HG03520 (cell line): ENCODE measurements around the gene WASF3.
"Not testable (repeated sequence)": the region's sequence is repeated elsewhere in the genome, so short reads cannot be mapped to it uniquely, and the experiment has no call there.

Source experiments
- ATAC-seq: cut with Tn5 transposase; IDR thresholded peaks from one replicate; pipeline ENCODE4 v1.9.1; 2021; ENCODE audit warnings: mild to moderate bottlenecking, moderate library complexity; ENCODE audit not compliant: unreplicated experiment

The WASF3 gene

DNA sequence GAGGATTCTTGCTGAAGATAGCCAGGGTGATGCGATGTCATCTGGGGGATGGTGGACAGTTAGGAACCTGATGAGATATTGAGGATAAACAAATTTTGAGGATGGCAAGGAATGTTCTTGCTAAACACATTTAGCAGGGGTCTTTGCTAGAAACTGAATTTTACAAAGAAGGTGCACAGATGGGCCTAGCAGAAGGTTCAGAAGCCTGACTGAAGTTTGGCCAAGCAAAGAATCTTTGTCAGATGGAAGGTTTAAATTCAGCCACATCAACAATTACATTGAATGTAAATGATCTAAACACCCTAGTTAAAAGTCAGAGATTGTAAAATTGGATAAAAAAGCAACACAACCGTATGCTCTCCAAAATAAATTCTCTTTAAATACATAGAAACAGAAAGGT lies 68.8 kb downstream of the WASF3 start:
- ATAC-seq: no peak

DNA sequence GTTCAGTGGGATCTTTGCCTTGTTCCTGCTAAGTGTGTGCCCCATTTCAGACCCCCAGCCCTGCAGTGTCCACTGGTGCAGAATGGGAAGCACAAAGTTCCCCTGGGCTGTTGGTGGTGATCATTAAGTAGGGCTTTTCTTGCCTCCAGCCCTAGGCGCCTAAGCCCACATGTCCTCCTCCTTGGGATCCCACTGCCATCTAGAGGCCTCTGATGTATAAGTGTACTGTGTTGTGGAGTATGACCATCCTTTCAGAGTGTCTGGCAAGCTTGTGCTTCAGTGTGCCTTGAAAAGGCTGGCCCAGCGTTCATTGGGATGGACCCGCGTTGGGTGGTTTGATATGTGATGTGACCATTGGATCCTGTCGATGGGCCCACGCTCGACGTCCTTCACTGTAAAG lies 71.2 kb downstream of the WASF3 start:
- ATAC-seq: no peak

DNA sequence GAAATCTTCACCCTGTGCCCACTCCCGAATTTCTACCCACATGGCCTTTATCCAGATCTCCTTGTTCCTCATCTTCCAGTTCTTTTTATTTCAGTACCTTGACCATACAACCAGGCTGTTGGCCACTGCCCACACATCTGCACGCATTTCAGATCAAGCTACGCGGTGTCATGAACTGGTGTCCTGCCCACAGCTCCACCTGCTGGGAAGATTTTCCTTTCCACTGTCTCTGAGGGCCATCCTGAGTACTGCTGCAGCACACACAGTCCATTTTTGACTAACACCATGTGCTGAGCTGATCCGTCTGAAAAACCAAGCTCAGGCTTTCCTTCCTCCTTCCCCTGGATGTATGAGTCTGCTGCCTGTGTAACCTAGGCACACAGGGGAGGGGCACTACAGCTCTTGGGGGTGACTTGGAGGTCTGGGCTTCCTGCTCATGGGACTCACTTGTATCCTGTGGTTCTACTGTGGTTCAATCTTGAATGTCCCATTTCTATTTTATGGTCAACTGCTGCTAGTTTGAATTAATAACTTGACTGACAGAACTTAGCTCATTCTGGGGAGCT lies 71.9 kb downstream of the WASF3 start:
- no peak for ATAC-seq

DNA sequence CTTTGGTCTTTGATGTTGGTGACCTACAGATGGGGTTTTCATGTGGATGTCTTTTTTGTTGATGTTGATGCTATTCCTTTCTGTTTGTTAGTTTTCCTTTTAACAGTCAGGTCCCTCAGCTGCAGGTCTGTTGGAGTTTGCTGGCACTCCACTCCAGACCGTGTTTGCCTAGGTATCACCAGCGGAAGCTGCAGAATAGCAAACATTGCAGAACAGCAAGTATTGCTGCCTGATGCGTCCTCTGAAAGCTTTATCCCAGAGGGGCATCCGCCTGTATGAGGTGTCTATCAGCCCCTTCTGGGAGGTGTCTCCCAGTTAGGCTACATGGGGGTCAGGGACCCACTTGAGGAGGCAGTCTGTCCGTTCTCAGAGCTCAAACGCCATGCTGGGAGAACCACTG lies 78.2 kb downstream of the WASF3 start:
- not testable (repeated sequence) for ATAC-seq

DNA sequence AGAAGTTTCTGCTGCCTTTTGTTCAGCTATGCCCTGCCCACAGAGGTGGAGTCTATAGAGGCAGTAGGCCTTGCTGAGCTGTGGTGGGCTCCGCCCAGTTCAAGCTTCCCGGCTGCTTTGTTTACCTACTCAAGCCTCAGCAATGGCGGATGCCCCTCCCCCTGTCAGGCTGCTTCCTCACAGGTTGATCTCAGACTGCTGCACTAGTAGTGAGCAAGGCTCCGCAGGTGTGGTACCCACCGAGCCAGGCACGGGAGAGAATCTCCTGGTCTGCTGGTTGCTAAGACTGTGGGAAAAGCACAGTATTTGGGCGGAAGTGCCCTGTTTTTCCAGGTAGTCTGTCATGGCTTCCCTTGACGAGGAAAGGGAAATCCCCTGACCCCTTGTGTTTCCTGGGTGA lies 78.6 kb downstream of the WASF3 start:
- not testable (repeated sequence) for ATAC-seq

DNA sequence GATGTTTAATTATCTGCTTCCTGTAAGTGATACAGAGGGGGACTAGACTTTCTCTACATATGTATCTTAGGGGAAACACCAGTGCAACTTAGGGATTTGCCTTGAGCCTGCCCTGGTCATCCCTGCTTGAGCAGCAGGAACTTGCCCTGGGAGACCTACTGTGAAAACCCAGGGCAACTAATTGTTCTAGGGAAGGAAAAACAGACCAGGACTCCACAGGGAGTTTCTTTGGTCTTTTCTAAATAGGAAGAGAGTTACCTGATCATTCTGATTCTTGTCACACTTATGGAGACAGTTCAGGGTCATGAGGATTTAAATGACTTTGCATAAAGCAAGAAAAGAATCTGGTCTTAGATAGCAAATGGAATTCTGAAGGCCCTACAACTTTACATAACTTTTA lies 89.1 kb downstream of the WASF3 start:
- no peak for ATAC-seq

DNA sequence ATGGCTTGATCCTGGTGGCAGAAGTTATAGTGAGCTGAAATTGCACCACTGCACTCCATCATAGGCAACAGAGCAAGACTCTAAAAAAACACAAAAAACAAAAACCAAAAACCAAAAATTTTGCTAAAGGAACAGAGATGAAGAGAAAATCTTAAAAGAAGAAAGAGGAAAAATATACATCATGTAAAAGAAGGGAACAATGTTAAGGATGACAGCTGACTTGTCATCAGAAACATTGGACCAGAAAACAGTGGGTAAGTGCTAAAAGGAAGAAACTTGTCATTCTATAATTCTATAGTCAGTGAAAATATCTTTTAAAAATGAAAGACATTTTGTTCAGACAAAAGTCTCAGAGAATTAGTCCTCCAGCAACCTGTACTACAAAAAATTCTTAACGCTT lies 93.8 kb downstream of the WASF3 start:
- no peak for ATAC-seq

DNA sequence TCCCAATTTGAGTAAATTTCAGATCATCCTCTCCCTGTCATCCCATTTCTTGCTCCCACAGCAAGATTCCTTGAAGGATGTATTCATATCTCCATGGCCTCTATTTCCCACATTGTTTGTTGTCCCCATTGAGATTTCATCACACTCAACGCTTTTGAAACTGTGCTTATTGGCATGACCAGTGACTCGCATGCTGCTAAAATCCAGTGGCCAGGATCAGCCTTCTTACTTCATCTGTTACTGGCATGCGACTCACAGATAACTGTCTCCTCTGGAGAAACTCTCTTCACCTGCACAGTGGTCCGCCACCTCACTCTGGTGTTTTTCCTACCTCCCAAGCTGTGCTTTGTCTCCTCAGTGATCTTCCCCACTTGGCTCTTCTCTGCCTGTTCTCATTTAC lies 95.8 kb downstream of the WASF3 start:
- no peak for ATAC-seq

DNA sequence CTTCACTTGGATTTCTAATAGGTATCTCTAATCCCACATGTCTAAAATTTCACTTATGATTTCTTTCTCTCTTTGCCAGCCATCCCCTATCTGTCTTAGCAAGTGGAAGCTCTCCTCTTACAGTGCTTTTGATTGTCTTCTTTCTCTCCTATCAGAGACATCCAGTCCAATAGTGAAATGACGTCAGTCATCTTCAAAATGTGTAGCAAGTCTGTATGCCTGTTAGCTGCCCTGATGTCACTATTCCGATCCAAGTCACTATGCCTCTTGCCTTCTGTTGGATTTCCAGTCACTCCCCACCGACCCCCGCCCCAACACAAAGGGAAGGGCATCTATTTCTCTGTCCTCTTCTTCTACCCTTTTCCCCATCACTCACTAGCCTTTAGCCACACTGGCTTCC lies 96.4 kb downstream of the WASF3 start:
- no peak for ATAC-seq

DNA sequence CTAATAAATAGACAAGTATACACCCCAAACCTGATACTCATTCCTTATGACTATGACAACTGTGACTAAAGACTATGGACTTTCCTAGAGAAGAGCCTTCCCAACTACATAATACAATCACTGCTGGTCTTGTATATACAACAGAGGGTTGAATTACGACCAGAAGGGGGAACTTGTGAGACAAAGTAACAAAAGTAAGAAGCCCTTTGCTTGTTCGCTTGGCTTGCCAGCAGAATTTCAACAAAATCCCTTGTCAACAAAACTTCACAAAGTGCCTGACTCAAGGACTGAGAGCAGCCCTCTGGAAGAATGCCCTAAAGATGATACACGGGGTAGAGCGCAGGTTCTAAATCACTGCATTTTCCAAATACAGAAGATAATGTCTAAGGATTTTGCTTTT lies 99.4 kb downstream of the WASF3 start:
- no peak for ATAC-seq

DNA sequence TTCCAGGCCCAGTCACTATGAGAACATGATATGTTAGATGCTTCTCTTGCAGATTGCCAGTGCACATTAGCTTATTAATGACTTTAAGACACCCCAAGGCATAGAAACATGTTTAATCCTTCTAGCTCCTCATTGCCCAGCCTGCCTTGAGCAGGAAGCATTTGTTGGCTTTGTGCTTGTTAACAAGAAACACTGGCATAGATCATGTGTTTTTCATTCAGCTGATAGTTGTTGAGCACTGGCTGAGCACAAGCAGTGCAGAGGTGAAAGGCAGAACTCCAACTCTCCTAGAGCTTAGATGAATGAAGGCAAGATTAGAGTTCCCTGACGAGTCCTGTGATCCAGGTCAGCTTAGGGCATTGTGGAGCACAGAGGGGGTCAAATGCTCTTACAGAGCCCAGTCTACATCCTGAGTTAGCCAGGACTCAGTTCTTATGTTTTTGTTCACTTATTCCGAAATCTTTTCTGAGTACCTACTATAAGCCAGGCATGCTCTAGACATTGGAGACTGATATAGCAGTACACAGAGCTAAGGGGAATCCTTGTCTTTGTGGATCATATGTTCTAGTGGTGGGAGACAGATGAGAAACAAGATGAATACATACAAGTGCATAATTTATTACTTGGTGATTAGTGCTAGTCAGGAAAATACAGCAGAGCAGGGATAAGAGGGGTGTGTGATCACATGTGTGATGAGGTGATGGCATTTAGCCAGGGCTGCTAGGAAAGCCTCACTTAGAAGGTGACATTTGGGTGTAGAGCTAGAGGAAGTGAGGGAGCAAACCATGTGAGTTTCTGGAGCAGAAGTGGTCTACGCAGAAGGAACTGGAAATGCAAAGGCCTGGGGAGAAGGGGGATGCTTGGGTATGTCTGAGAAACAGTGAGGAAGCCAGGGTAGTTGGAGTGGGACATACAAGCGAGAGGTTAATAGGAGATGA lies 101.2 kb downstream of the WASF3 start:
- ATAC-seq: no peak

DNA sequence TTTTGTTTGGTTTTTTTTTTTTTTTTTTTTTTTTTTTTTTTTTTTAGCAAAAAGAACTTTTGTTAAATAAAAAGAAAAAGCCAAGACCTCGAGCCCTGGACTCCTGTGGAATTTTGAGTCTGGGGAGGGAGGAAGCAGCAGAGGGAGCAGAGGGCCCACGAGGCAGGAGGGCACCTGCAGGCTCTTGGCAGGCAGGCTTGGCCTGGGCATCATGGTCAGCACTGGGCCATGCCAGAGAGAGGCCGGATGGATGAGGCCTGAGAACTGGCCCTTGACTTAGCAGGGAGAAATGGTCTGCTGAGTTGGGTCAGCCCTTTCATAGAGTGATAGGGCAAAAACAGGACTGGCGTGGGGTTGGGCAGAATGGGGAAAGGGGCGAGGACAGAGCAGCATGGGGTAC lies 102.7 kb downstream of the WASF3 start:
- ATAC-seq: no peak

DNA sequence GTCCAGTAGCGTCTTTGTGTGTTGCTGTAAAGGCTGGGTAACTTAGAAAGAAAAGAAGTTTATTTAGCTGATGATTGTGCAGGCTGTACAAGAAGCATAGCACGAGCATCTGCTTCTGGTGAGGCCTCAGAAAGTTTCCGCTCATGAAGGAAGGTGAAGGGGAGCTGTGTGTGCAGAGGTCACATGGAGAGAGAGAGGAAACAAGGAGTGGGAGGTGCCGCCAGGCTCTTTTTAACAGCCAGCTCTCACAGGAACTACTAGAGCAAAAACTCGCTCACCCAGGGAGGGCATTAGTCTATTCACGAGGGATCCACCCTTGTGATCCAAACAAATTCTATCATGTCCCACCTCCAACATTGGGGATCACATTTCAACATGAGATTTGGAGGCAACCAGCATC lies 103.3 kb downstream of the WASF3 start:
- ATAC-seq: no peak

DNA sequence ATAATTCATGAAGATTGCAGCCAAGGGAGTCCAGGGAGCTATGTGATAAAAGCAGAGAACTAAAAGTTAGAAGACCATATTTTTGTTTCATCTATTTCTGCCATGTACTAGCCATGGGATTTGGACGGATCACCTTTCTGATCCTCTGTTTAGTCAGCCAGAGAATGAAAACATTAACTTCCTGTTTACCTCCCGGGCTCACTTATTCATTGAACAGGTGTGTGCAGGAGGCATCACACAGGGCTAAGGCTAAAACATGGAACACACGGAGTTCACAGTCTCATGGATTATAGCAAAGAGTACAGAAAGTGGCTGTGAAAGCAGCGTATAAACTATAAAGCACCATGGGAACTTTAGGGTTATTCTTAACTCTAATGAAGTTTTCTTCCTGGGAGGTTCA lies 106.3 kb downstream of the WASF3 start:
- ATAC-seq: no peak

DNA sequence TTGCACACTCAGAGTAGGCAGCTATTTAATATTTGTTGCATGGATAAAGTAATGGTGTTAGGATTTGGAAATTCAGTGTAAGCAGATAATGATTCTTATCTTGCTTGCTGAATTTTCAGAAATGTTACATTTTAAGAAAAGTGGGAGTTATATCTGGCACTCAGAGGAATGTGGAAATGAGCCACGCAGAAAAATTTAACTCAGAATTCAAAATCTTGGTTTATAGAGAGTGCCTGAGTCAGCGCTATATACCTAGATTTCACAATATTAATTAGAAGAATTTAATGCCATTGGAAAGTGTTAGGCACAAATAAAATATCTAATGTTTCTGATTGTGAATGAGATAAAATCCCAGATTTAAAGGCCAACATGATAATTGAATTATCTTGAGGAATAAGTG lies 106.8 kb downstream of the WASF3 start:
- no peak for ATAC-seq

DNA sequence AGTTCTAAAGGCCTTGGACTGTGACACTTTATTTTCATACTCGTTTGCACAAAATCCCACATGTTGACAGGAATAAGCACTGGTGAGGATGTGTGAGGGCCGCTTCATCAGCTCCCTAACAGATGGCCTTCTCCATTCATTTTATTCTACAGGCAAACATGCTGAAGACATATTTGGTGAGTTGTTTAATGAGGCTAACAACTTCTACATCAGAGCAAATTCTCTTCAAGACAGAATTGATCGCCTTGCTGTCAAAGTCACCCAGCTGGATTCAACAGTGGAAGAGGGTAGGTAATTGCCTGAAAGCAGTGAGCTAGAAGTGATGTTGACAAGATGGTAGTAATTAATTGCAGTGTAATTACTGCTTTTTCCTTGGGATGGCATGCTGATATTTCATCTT lies 107.4 kb downstream of the WASF3 start:
- no peak for ATAC-seq

DNA sequence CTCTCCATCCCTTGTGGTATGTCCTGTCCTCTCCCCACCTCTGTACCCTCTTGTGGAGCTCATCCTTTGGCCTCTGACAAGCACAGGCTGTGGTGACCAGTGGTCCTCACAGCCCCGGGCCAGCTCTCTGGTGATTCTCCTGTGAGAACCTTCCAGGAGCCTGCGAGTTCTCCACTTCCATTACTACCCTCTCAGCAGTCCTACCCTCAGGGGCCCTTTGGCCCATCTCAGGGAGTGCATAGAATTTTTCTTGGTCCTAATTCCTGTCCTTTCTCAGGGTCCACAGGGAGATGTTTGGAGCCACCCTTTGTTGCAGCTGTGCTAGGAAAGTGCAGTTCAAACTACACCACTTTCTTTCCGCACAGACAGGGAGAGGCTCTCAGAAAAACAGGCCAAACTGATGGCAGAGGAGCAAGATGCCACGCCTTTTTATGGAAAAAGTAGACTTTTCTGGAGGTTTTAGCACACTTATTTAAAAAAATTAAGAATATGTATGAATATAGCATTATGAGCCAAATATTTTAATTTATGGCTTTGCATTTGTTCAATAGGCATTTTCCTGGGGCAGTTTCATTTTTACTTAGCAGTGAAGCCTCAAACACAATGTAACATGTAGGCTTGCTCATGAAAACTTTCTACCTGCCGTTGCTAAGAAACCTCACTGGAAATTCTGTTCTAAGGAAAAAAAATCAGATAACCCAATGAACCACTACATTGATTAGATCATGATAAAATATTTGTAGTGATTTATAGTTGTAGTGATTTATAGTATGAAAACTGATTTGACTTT lies 111.1 kb downstream of the WASF3 start:
- no peak for ATAC-seq

DNA sequence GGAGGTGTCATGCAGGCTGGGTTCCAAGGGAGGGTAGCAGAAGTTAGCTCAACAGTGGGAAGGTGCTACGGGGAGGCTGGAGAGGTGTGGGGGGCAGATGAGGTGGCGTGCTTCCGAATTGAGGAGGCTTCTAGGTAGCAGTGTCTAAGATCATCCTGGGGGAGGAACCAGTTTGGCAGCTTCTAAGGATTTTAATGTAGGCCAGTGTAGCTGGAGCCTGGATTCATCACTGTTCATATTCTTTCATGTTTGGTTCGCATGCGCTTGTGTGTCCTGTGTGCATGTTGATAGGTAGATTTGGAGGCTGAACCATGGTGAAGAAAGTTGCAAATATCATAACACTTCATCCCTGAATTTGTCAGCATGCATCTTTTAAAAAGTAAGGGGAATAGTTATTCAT lies 116.4 kb downstream of the WASF3 start:
- ATAC-seq: no peak

DNA sequence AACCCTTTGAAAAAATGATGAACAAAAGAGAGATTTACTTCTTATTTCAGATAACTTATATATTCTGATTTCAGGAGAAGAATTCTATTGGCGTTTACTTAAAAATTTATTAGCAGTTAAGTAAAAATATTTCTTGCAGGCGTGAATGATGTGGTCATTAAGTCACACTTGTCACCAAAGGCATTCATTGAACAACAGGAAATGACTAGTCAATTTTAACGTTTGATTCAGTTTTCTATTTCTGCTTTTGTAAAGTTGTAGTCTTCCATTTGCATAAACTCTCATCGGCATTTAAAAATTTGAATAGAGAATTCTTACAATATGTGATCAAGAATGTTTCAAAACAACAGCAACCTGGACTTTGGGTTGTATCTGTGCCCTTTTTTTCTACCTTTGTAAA lies 119.7 kb downstream of the WASF3 start:
- no peak for ATAC-seq

DNA sequence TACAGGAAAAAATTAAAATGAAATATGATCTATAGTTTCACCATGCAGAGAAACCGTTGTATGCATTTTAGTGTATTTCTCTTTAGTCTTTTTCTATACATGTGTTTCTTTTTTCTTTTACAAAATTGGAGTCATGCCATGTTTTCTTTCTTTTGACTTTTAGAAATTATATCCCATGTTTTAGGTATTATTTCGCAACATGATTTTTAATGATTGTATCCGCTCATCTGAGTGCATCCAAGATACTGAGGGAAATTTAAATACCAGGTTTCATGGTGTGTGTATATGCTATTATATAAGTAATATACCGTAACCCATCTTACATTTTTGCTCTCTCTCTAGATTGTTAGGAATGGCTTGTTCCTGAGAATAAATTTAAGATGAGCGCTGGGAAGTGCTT lies 120.8 kb downstream of the WASF3 start:
- no peak for ATAC-seq

DNA sequence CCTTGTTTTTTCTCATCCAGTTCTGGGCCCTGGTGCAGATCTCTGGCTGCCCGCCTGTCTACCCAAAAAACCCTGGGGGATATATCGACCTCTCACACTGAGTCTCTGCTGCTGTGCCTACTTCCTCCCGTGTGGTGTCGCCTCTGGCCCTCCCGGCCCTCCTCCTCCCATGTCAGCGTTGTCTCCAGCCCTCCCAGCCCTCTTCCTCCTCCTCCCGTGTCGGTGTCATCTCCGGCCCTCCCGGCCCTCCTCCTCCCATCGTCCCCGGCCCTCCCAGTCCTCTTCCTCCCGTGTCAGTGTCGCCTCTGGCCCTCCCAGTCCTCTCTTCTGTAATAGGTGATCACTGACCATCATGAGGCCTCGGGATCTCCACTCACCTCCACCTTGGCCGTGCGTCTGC lies 121.3 kb downstream of the WASF3 start:
- no peak for ATAC-seq
